Body of pancreas (tissue), 4 donors: ENCODE data around the gene LPIN3.

Source experiments
- CTCF ChIP-seq, 7 experiments: fragments of 450-650 bp in 4 of 7; fragments of 200-600 bp in 3 of 7; sonication (generic) in 3 of 7; IDR thresholded peaks; one replicate each; pipeline ENCODE4 v1.5.1; 2016 to 2019; ENCODE audit warnings: antibody characterized with exemption in 7 of 7
- POLR2A ChIP-seq, 3 donors: fragments of 450-650 bp; IDR thresholded peaks; one replicate each; pipeline ENCODE4 v1.6.1; 2016; ENCODE audit warnings: antibody characterized with exemption in 3 of 3, mild to moderate bottlenecking in 2 of 3

GRCh38 chr20:41320976-41321375 lies 19.6 kb upstream of the LPIN3 start:
- TF ChIP-seq CTCF (IDR thresholded peaks at IDR 0.05) (no peak), POLR2A (IDR thresholded peaks at IDR 0.05) (no peak)
